Measurements from ENCODE around the gene FOXO4.
A peak's percentile ranks its signal among the peaks of the same experiment; 100 is the strongest.

The FOXO4 gene

GRCh38 chrX:71095033-71095432 lies 618 bp upstream of the FOXO4 start:
- H2AFZ ChIP-seq (ENCODE audit: low read length): peak overlapping the region; percentile 78
- no peaks in the 10 kb centered on the region for H3K4me1 ChIP-seq (ENCODE audit: low read length)
- H3K36me3 ChIP-seq (replicated peaks; ENCODE audit: insufficient read depth, low read length): no peaks in the 10 kb centered on the region
- H3K9me2 ChIP-seq (replicated peaks; ENCODE audit: insufficient read depth, low read length): no peaks in the 10 kb centered on the region
- H3K4me2 ChIP-seq (ENCODE audit: low read depth, low read length): peak overlapping the region; percentile 74
- H3K27ac ChIP-seq (ENCODE audit: low read length): no peak overlapping the region
- no peaks in the 10 kb centered on the region for H3F3A ChIP-seq (ENCODE audit: insufficient read depth, low read length)
- no peak for DNase-seq
- no peaks in the 10 kb centered on the region for H3K79me2 ChIP-seq (ENCODE audit: low read length)
- H3K9me3 ChIP-seq (replicated peaks; ENCODE audit: insufficient read depth, low read length): no peaks in the 10 kb centered on the region
- no peaks in the 10 kb centered on the region for H3K27me3 ChIP-seq (replicated peaks; ENCODE audit: insufficient read depth, low read length)
- H4K20me1 ChIP-seq (ENCODE audit: insufficient read depth, low read length): no peaks in the 10 kb centered on the region
- H3K4me3 ChIP-seq (ENCODE audit: low read length): peak overlapping the region; percentile 62
- peak overlapping the region; percentile 33; the same call in 1 of the 2 replicates for H3K9ac ChIP-seq (ENCODE audit: low read length)
- TF ChIP-seq CTCF (IDR thresholded peaks at IDR 0.05; ENCODE audit: low read length) (no peak), EZH2phosphoT487 (IDR thresholded peaks at IDR 0.05; ENCODE audit: low read length) (no peak), EZH2 (optimal IDR thresholded peaks at IDR 0.05; ENCODE audit: low read depth, low read length) (no peak)

DNA sequence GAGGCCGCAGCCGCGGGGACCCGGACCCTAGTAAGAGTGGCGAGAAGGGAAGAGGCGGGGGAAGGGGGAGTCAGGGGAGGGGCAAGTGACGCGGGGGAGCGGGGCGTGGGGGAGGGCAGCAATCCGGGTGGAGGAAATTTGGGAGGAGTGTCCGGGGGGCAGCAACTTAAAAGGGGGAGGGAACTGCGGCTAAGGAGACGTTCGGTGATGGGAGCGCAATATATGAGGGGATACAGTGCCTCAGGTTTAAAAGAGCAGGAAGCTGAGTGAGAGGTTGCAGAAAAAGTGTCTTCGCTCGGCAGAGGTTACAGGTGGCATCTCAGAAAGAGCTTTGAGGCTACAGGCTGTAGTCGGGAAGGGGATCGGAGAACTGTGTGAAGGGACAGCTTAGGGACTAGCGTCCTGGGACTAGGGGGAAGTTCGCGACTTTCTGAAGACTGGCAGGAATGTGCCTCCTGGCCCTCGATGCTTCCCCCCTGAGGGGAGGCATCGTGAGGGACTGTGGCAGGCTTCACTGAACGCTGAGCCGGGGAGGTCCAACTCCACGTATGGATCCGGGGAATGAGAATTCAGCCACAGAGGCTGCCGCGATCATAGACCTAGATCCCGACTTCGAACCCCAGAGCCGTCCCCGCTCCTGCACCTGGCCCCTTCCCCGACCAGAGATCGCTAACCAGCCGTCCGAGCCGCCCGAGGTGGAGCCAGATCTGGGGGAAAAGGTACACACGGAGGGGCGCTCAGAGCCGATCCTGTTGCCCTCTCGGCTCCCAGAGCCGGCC lies 519 bp downstream of the FOXO4 start:
- no peaks in the 10 kb centered on the region for H3K79me2 ChIP-seq (ENCODE audit: low read length)
- DNase-seq: no peak
- H3K27me3 ChIP-seq (replicated peaks; ENCODE audit: insufficient read depth, low read length): no peaks in the 10 kb centered on the region
- peak overlapping the region; percentile 69 for H2AFZ ChIP-seq (ENCODE audit: low read length)
- no peaks in the 10 kb centered on the region for H3K36me3 ChIP-seq (replicated peaks; ENCODE audit: insufficient read depth, low read length)
- H3K4me3 ChIP-seq (ENCODE audit: low read length): peak overlapping the region; percentile 82
- TF ChIP-seq EZH2 (optimal IDR thresholded peaks at IDR 0.05; ENCODE audit: low read depth, low read length) (no peak), EZH2phosphoT487 (IDR thresholded peaks at IDR 0.05; ENCODE audit: low read length) (no peak), CTCF (IDR thresholded peaks at IDR 0.05; ENCODE audit: low read length) (no peak)
- peak overlapping the region; percentile 89 for H3K4me2 ChIP-seq (ENCODE audit: low read depth, low read length)
- H3F3A ChIP-seq (ENCODE audit: insufficient read depth, low read length): no peaks in the 10 kb centered on the region
- H3K9me3 ChIP-seq (replicated peaks; ENCODE audit: insufficient read depth, low read length): no peaks in the 10 kb centered on the region
- peak overlapping the region; percentile 47; the same call in 1 of the 2 replicates for H3K9ac ChIP-seq (ENCODE audit: low read length)
- H3K27ac ChIP-seq (ENCODE audit: low read length): no peak overlapping the region
- H3K4me1 ChIP-seq (ENCODE audit: low read length): no peaks in the 10 kb centered on the region
- no peaks in the 10 kb centered on the region for H3K9me2 ChIP-seq (replicated peaks; ENCODE audit: insufficient read depth, low read length)
- H4K20me1 ChIP-seq (ENCODE audit: insufficient read depth, low read length): no peaks in the 10 kb centered on the region

- Histone ChIP-seq H3K36me3 (replicated peaks; ENCODE audit: insufficient read depth, low read length) (no peaks in the 10 kb centered on the region), H3K27ac (ENCODE audit: low read length) (no peak overlapping the region), H3K79me2 (ENCODE audit: low read length) (no peaks in the 10 kb centered on the region), H3K9me2 (replicated peaks; ENCODE audit: insufficient read depth, low read length) (no peaks in the 10 kb centered on the region), H2AFZ (ENCODE audit: low read length) (peak overlapping the region; percentile 69; the same call in 1 of the 2 replicates), H3K4me2 (ENCODE audit: low read depth, low read length) (peak overlapping the region; percentile 89), H3K4me3 (ENCODE audit: low read length) (peak overlapping the region; percentile 82), H3K4me1 (ENCODE audit: low read length) (no peaks in the 10 kb centered on the region), H3K27me3 (replicated peaks; ENCODE audit: insufficient read depth, low read length) (no peaks in the 10 kb centered on the region), H3K9ac (ENCODE audit: low read length) (peak overlapping the region; percentile 47; the same call in 1 of the 2 replicates), H4K20me1 (ENCODE audit: insufficient read depth, low read length) (no peaks in the 10 kb centered on the region), H3K9me3 (replicated peaks; ENCODE audit: insufficient read depth, low read length) (no peaks in the 10 kb centered on the region), H3F3A (ENCODE audit: insufficient read depth, low read length) (no peaks in the 10 kb centered on the region)
- DNase-seq: no peak
- no peak for TF ChIP-seq EZH2phosphoT487 (IDR thresholded peaks at IDR 0.05; ENCODE audit: low read length)
- TF ChIP-seq EZH2 (optimal IDR thresholded peaks at IDR 0.05; ENCODE audit: low read depth, low read length): no peak
- no peak for TF ChIP-seq CTCF (IDR thresholded peaks at IDR 0.05; ENCODE audit: low read length)
Observed at GRCh38 chrX:71096760-71097032, 1.0 kb downstream of the FOXO4 start.

All from MM.1S (cell line).